ENCODE results near the gene IDS. TPM values are rescaled to one million over a fixed set of nuclear protein-coding genes. Genes with fewer than 3 reads are reported as not detected.

The IDS gene
- total RNA-seq, 2 experiments from 2014 or later: 44.0 to 65.8 TPM

DNA sequence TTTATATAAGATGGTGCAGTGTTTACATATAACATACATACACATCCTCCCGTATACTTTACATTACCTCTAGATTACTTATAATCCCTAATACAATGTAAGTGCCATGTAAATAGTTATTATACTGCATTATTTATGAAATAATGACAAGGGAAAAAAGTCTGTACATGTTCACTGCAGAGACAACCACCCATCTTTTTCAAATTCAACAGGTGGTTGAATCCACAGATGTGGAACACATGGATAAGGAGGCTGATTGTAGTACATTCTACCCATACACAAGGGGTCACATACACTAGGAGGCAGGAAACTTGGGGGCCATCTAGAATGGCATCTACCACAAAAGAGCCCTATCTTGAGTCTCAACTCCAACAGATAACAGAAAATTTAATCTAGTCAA, 3.4 kb upstream of the IDS start:
- TF ChIP-seq, protein P1, sequence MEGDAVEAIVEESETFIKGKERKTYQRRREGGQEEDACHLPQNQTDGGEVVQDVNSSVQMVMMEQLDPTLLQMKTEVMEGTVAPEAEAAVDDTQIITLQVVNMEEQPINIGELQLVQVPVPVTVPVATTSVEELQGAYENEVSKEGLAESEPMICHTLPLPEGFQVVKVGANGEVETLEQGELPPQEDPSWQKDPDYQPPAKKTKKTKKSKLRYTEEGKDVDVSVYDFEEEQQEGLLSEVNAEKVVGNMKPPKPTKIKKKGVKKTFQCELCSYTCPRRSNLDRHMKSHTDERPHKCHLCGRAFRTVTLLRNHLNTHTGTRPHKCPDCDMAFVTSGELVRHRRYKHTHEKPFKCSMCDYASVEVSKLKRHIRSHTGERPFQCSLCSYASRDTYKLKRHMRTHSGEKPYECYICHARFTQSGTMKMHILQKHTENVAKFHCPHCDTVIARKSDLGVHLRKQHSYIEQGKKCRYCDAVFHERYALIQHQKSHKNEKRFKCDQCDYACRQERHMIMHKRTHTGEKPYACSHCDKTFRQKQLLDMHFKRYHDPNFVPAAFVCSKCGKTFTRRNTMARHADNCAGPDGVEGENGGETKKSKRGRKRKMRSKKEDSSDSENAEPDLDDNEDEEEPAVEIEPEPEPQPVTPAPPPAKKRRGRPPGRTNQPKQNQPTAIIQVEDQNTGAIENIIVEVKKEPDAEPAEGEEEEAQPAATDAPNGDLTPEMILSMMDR (conservative IDR thresholded peaks at IDR 0.05; ENCODE audit: low read length): no peak
- TF ChIP-seq EZH2phosphoT487 (IDR thresholded peaks at IDR 0.05; ENCODE audit: borderline replicate concordance, low read depth, low read length): no peak
- H3K4me1 ChIP-seq (ENCODE audit: insufficient read depth, low read length, poor library complexity, severe bottlenecking): peaks cover 13% of the 10 kb centered on the region
- no peak overlapping the region for H3K4me3 ChIP-seq (ENCODE audit: low read depth, low read length, poor library complexity, severe bottlenecking)
- no peak overlapping the region for H3K27ac ChIP-seq (ENCODE audit: low read depth, low read length, poor library complexity, severe bottlenecking)
- intact Hi-C loops (cut with micrococcal nuclease; ENCODE audit: unreplicated experiment): no loop called here
- no peak overlapping the region for H2AFZ ChIP-seq (ENCODE audit: low read length)
- H3K36me3 ChIP-seq (ENCODE audit: insufficient read depth, low read length): no peaks in the 10 kb centered on the region
- no peaks in the 10 kb centered on the region for H3K9me3 ChIP-seq (ENCODE audit: low read length)
- no peak for DNase-seq (ENCODE audit: low spot score)
- H3K79me2 ChIP-seq (ENCODE audit: insufficient read depth, low read depth, low read length): no peaks in the 10 kb centered on the region; the same call in 1 of the 2 replicates
- H3K9me2 ChIP-seq (ENCODE audit: insufficient read depth, low read length): no peaks in the 10 kb centered on the region
- H4K20me1 ChIP-seq (ENCODE audit: insufficient read depth, low read length): no peaks in the 10 kb centered on the region
- POLR2A ChIA-PET: interaction anchor here (1.3 kb wide), 1 partner anchor 22 kb away, joined by 3 read pairs; no protein-coding TSS in a partner anchor
- CTCF ChIA-PET (ENCODE audit: unreplicated experiment): no interaction called here
- H3K4me2 ChIP-seq (ENCODE audit: low read length): no peak overlapping the region
- no TSS peak for BruUV-seq (replicated peaks)

DNA sequence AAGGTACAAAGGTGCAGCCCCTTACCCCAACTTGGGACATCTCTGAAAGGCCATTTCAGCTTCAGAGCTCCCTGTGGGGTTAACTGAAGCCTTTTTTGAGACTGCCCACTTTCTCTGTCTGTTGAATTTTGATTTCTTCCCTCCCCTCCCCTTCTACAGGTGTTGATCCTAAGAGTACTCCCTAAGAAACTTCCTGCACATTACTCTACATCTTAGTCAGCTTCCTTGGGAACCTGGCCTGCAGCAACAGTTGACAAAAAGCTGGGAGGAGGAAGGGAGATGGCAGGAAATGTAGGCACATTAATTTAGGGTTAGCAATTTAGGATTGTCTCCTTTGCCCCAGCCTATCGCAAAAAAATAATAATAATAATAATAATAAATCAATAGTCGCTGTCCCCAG, 1.2 kb upstream of the IDS start:
- no peak for DNase-seq (ENCODE audit: low spot score)
- H2AFZ ChIP-seq (ENCODE audit: low read length): no peak overlapping the region
- H3K4me1 ChIP-seq (ENCODE audit: insufficient read depth, low read length, poor library complexity, severe bottlenecking): peaks cover 27% of the 10 kb centered on the region
- intact Hi-C loops (cut with micrococcal nuclease; ENCODE audit: unreplicated experiment): no loop called here
- H3K79me2 ChIP-seq (ENCODE audit: insufficient read depth, low read depth, low read length): no peaks in the 10 kb centered on the region; the same call in 1 of the 2 replicates
- H3K4me3 ChIP-seq (ENCODE audit: low read depth, low read length, poor library complexity, severe bottlenecking): no peak overlapping the region
- BruUV-seq (replicated peaks): no TSS peak
- H3K9me3 ChIP-seq (ENCODE audit: low read length): no peaks in the 10 kb centered on the region
- CTCF ChIA-PET (ENCODE audit: unreplicated experiment): no interaction called here
- H3K36me3 ChIP-seq (ENCODE audit: insufficient read depth, low read length): peaks cover 15% of the 10 kb centered on the region
- no peak overlapping the region for H3K27ac ChIP-seq (ENCODE audit: low read depth, low read length, poor library complexity, severe bottlenecking)
- no peaks in the 10 kb centered on the region for H4K20me1 ChIP-seq (ENCODE audit: insufficient read depth, low read length)
- no peaks in the 10 kb centered on the region for H3K9me2 ChIP-seq (ENCODE audit: insufficient read depth, low read length)
- POLR2A ChIA-PET: interaction anchor here (2.6 kb wide), 1 partner anchor 33 kb away, joined by 16 read pairs; the partner anchor contains the start of gene EOLA1
- H3K4me2 ChIP-seq (ENCODE audit: low read length): 0 out of 2 replicates have a peak overlapping the region, but pooled peaks have one; percentile 71
- TF ChIP-seq EZH2phosphoT487 (IDR thresholded peaks at IDR 0.05; ENCODE audit: borderline replicate concordance, low read depth, low read length): no peak
- TF ChIP-seq, protein P1 (conservative IDR thresholded peaks at IDR 0.05; ENCODE audit: low read length): no peak

DNA sequence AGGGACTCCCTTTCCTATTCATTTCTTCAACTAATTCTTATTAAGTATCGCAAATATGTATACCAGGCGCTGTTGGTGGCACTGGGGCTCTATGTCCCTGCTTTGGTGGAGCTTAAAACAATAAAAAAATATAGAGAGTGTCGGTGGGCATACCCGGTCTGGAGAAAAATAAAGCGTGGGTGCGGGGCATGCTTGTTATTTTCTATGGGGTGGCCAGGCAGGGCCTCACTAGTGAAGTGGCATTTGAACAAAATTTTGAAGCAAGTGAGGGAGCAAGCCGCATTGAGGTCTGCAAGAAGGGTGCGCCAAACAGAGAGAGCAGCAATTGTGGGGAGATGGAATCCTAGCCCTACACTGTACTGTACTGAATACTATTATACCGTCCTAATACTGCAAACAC, 565 bp upstream of the IDS start:
- intact Hi-C loops (cut with micrococcal nuclease; ENCODE audit: unreplicated experiment): loop anchor here (2.0 kb wide), 1 partner anchor 33 kb away; no protein-coding TSS in a partner anchor
- ChIA-PET CTCF (ENCODE audit: unreplicated experiment) (no interaction called here), POLR2A (interaction anchor here (0.8 to 2.6 kb wide), 2 partner anchors 10 to 34 kb away, joined by 3 to 16 read pairs; partner anchors contain the start of gene EOLA1)
- no peak for TF ChIP-seq EZH2phosphoT487 (IDR thresholded peaks at IDR 0.05; ENCODE audit: borderline replicate concordance, low read depth, low read length)
- TF ChIP-seq, protein P1 (conservative IDR thresholded peaks at IDR 0.05; ENCODE audit: low read length): no peak
- Histone ChIP-seq H3K4me3 (ENCODE audit: low read depth, low read length, poor library complexity, severe bottlenecking) (peak overlapping the region; percentile 89), H2AFZ (ENCODE audit: low read length) (peak overlapping the region; percentile 67), H3K9me3 (ENCODE audit: low read length) (no peaks in the 10 kb centered on the region), H3K4me1 (ENCODE audit: insufficient read depth, low read length, poor library complexity, severe bottlenecking) (peaks cover 27% of the 10 kb centered on the region), H3K27ac (ENCODE audit: low read depth, low read length, poor library complexity, severe bottlenecking) (peak overlapping the region; percentile 76), H3K79me2 (ENCODE audit: insufficient read depth, low read depth, low read length) (no peaks in the 10 kb centered on the region; the same call in 1 of the 2 replicates), H4K20me1 (ENCODE audit: insufficient read depth, low read length) (no peaks in the 10 kb centered on the region), H3K4me2 (ENCODE audit: low read length) (peak overlapping the region; percentile 71), H3K9me2 (ENCODE audit: insufficient read depth, low read length) (no peaks in the 10 kb centered on the region), H3K36me3 (ENCODE audit: insufficient read depth, low read length) (peaks cover 22% of the 10 kb centered on the region)
- no peak for DNase-seq (ENCODE audit: low spot score)
- no TSS peak for BruUV-seq (replicated peaks)

Data from OCI-LY7 (cell line).